ENCODE measurements around the gene DAO. TPM values are rescaled to one million over a fixed set of nuclear protein-coding genes. Genes with fewer than 3 reads are reported as not detected.

The DAO gene
- not detected in 2 replicates for total RNA-seq

GRCh38 chr12:108879615-108880254, at the start of gene DAO:
Gene DAO, plus strand, starts transcription at chr12:108880092. Its CDS starts 4,915 bp downstream, at chr12:108885007.

Other genes with a start within 250 kb of the DAO start
- gene SELPLG, start 246.2 kb upstream of the DAO start, total RNA-seq, result 1.2 and 4.1 TPM in 2 replicates
- 235 and 306 TPM in 2 replicates for gene CORO1C, start 148.6 kb upstream of the DAO start, total RNA-seq
- gene SSH1, start 22.5 kb upstream of the DAO start, total RNA-seq, result 19.6 and 30.1 TPM in 2 replicates
- gene SVOP, start 141.0 kb downstream of the DAO start, total RNA-seq, result not detected in 2 replicates
- gene USP30, start 172.5 kb downstream of the DAO start, total RNA-seq, result 11.4 and 11.5 TPM in 2 replicates
- 16.9 and 19.9 TPM in 2 replicates for gene ALKBH2, start 213.4 kb downstream of the DAO start, total RNA-seq
- gene UNG, start 217.5 kb downstream of the DAO start, total RNA-seq, result 15.9 and 30.3 TPM in 2 replicates
- 8.3 and 15.0 TPM in 2 replicates for gene ACACB, start 236.5 kb downstream of the DAO start, total RNA-seq

Measured in smooth muscle cell of trachea (primary cell).